K562 (cell line): ENCODE data around the gene CACNA1C. TPM values are rescaled to one million over a fixed set of nuclear protein-coding genes. Genes with fewer than 3 reads are reported as not detected.

Source experiments
- ATAC-seq: fragments of 200-7000 bp; cut with Tn5 transposase; 3 replicates; pipeline ENCODE4 v1.9.1; 2020; ENCODE audit warnings: moderate library complexity
- BruUV-seq: library from RNA; stranded (reverse); fragments of 400-500 nt; replicated peaks from 2 replicates; lab custom pipeline; 2021; lab: Mats Ljungman, UMichigan
- CTCF ChIA-PET: fragments of 300-600 bp; formaldehyde crosslinking; extraction: SDS; loops from one replicate; lab custom pipeline; 2021; ENCODE audit warnings: low intra/inter-chr PET ratio; lab: Yijun Ruan, JAX
- POLR2A ChIA-PET: fragments of 300-600, 350-650 bp; sonication (Branson Sonifier 250); formaldehyde crosslinking; extraction: SDS; loops from one replicate; lab custom pipeline; 2021; ENCODE audit warnings: antibody characterized with exemption, inconsistent platforms; lab: Yijun Ruan, JAX
- DNase-seq, 4 experiments: peaks; one replicate each; pipeline versions ENCODE4 v3.0.0 to v3.0.0-alpha.2; 2011 to 2018; ENCODE audit warnings: low spot score in 3 of 4, mixed read lengths in 3 of 4; ENCODE audit errors: extremely low read depth in 1 of 4
- FAIRE-seq: peaks from 2 replicates; lab custom pipeline; 2011; peaks lifted over from hg19 to GRCh38; lab: Jason Lieb, UNC
- H2AFZ ChIP-seq: 2 replicates; pipeline ENCODE4 v1.6.0; 2011; ENCODE audit warnings: low read depth, low read length, control low read depth, inconsistent platforms
- H3K27ac ChIP-seq: fragments of 200-600 bp; 3 replicates; pipeline ENCODE4 v1.8.0; 2011; ENCODE audit warnings: low read depth, mild to moderate bottlenecking, control low read depth, inconsistent platforms, low read length, moderate library complexity, mixed read lengths; ENCODE audit errors: extremely low read depth
- H3K27me3 ChIP-seq, 2 experiments: fragments of 300-600 bp in 1 of 2; 2 replicates in 1 of 2; 3 replicates in 1 of 2; pipeline versions ENCODE4 v1.6.0 to v1.8.0; 2011; ENCODE audit warnings: inconsistent platforms in 2 of 2, low read length in 2 of 2, mild to moderate bottlenecking in 1 of 2, mixed read lengths in 1 of 2, moderate library complexity in 1 of 2; ENCODE audit not compliant: control insufficient read depth in 2 of 2, insufficient read depth in 2 of 2
- H3K36me3 ChIP-seq: fragments of 300-600 bp; 3 replicates; pipeline ENCODE4 v1.8.0; 2011; ENCODE audit warnings: mild to moderate bottlenecking, low read length, inconsistent platforms; ENCODE audit not compliant: control insufficient read depth, insufficient read depth
- H3K4me1 ChIP-seq, 2 experiments: fragments of 200-600 bp in 1 of 2; replicated peaks in 1 of 2; 2 replicates in 1 of 2; 3 replicates in 1 of 2; pipeline versions ENCODE4 v1.5.1 to v1.8.0; 2011; ENCODE audit warnings: inconsistent platforms in 2 of 2, low read length in 2 of 2, mild to moderate bottlenecking in 1 of 2, mixed read lengths in 1 of 2, moderate library complexity in 1 of 2; ENCODE audit not compliant: control insufficient read depth in 2 of 2, insufficient read depth in 2 of 2
- H3K4me2 ChIP-seq: 2 replicates; pipeline ENCODE4 v1.6.1; 2011; ENCODE audit warnings: low read length, control low read depth, inconsistent platforms, mixed read lengths; ENCODE audit not compliant: insufficient read depth
- H3K4me3 ChIP-seq: fragments of 200-600 bp; sonication (generic), shearing (Covaris generic); 2 replicates; pipeline ENCODE4 v1.5.1; 2016; ENCODE audit warnings: control low read depth, inconsistent platforms
- H3K79me2 ChIP-seq: fragments of 200-600 bp; 3 replicates; pipeline ENCODE4 v1.8.0; 2011; ENCODE audit warnings: low read length, inconsistent platforms; ENCODE audit not compliant: control insufficient read depth, insufficient read depth
- H3K9ac ChIP-seq, 2 experiments: 2 replicates each; pipeline versions ENCODE4 v1.6.0 to v1.6.1; 2011; ENCODE audit warnings: low read depth in 2 of 2, low read length in 2 of 2, control low read depth in 1 of 2, inconsistent platforms in 1 of 2, mild to moderate bottlenecking in 1 of 2, mixed read lengths in 1 of 2; ENCODE audit not compliant: insufficient read depth in 1 of 2
- H3K9me1 ChIP-seq: one replicate; pipeline ENCODE4 v1.6.0; 2011; ENCODE audit warnings: inconsistent platforms, mild to moderate bottlenecking, low read length, moderate library complexity; ENCODE audit not compliant: control insufficient read depth, insufficient read depth
- H3K9me3 ChIP-seq: replicated peaks from 2 replicates; pipeline ENCODE4 v1.5.1; 2011; ENCODE audit warnings: low read depth, low read length, inconsistent platforms; ENCODE audit not compliant: control insufficient read depth, insufficient read depth
- H4K20me1 ChIP-seq: replicated peaks from 2 replicates; pipeline ENCODE4 v1.6.1; 2011; ENCODE audit warnings: low read length, inconsistent platforms, mixed read lengths; ENCODE audit not compliant: control insufficient read depth, insufficient read depth
- AFF4 ChIP-seq: sonication (generic); formaldehyde crosslinking; IDR thresholded peaks from 2 replicates; pipeline ENCODE4 v1.8.0; 2023; ENCODE audit warnings: mild to moderate bottlenecking, missing genetic modification reagents
- ATF6 ChIP-seq: sonication (generic); formaldehyde crosslinking; IDR thresholded peaks from 2 replicates; pipeline ENCODE4 v1.4.0; 2020; ENCODE audit warnings: mild to moderate bottlenecking, missing genetic modification reagents
- CEBPG ChIP-seq, 3 experiments: fragments of 200-800 bp in 1 of 3; sonication (Bioruptor generic) in 1 of 3; sonication (generic) in 1 of 3; formaldehyde crosslinking in 1 of 3; IDR thresholded peaks in 2 of 3; conservative IDR thresholded peaks in 1 of 3; 2 replicates each; pipeline versions ENCODE4 v1.6.1 to v1.8.0; 2016 to 2022; ENCODE audit warnings: missing compliant biosample characterization in 2 of 3, missing genetic modification characterization in 2 of 3, mild to moderate bottlenecking in 1 of 3, missing genetic modification reagents in 1 of 3
- ID3 ChIP-seq, 2 experiments: fragments of 250-450 bp in 1 of 2; fragments of 450-650 bp in 1 of 2; sonication (Bioruptor Pico) in 1 of 2; IDR thresholded peaks; 2 replicates each; pipeline versions ENCODE4 v1.6.1 to v1.8.0; 2016 to 2021; ENCODE audit warnings: mild to moderate bottlenecking in 2 of 2, moderate library complexity in 2 of 2, missing compliant biosample characterization in 1 of 2, missing genetic modification characterization in 1 of 2
- IRF2 ChIP-seq: sonication (generic); formaldehyde crosslinking; IDR thresholded peaks from 2 replicates; pipeline ENCODE4 v1.8.1; 2022; ENCODE audit warnings: mild to moderate bottlenecking, missing genetic modification reagents
- SNAPC5 ChIP-seq: fragments of 250-450 bp; sonication (Bioruptor Pico); IDR thresholded peaks from 2 replicates; pipeline ENCODE4 v1.8.0; 2021; ENCODE audit warnings: moderate library complexity, mild to moderate bottlenecking, inconsistent platforms
- YY1 ChIP-seq, 3 experiments: IDR thresholded peaks; 2 replicates each; pipeline ENCODE4 v1.6.1; 2011; ENCODE audit warnings: low read length in 2 of 3, mild to moderate bottlenecking in 2 of 3, moderate library complexity in 2 of 3, borderline replicate concordance in 1 of 3, control low read depth in 1 of 3, low read depth in 1 of 3; ENCODE audit not compliant: insufficient read depth in 3 of 3, insufficient replicate concordance in 2 of 3, control insufficient read depth in 1 of 3, insufficient read length in 1 of 3; ENCODE audit errors: extremely low read depth in 1 of 3
- ZFP36 ChIP-seq: fragments of 150-350 bp; IDR thresholded peaks from 2 replicates; pipeline ENCODE4 v1.6.1; 2018; ENCODE audit warnings: low read length, low read depth; ENCODE audit not compliant: partially characterized antibody
- ZFP91 ChIP-seq: sonication (generic); formaldehyde crosslinking; IDR thresholded peaks from 2 replicates; pipeline ENCODE4 v1.8.0; 2022; ENCODE audit warnings: mild to moderate bottlenecking, missing genetic modification reagents
- ZNF212 ChIP-seq: fragments of 450-650 bp; formaldehyde crosslinking; IDR thresholded peaks from 2 replicates; pipeline ENCODE4 v1.4.0; 2020; ENCODE audit warnings: mild to moderate bottlenecking
- WGBS: fragments of 100-300 bp; shearing (Covaris generic); methylation state at CpG from one replicate; pipeline ENCODE4 v1.1.6; 2016; ENCODE audit warnings: low coverage, mixed read lengths; ENCODE audit not compliant: insufficient coverage; ENCODE audit errors: missing lambda C conversion rate; 5-methylcytosine and 5-hydroxymethylcytosine counted together
- in situ Hi-C: fragments of 300-500 bp; cut with MboI; formaldehyde crosslinking; loops from 4 replicates; pipeline ENCODE4 v1.15.0; 2018; ENCODE audit warnings: inconsistent platforms, mixed read lengths
- intact Hi-C: fragments of 100-400 bp; cut with micrococcal nuclease; formaldehyde crosslinking; loops from 2 replicates; pipeline ENCODE4 v1.14.2; 2022
- polyA plus RNA-seq, 8 experiments: library from polyadenylated mRNA; depleted of rRNA in 4 of 8; stranded (reverse) in 5 of 8; unstranded in 3 of 8; fragments of >200 nt; fragmentation: Nextera tagmentation in 2 of 8; fragmentation: Illumina TruSeq in 1 of 8; extraction: Ambion mirVana in 2 of 8; extraction: Trizol in 1 of 8; gene quantifications; 2 replicates each; pipeline versions ENCODE4 v1.2.1 to v1.2.3, GENCODE V29; 2011 to 2014; ENCODE audit warnings: inconsistent platforms in 1 of 8, missing spikeins in 1 of 8
- total RNA-seq, 7 experiments: library from RNA; depleted of rRNA in 6 of 7; stranded (reverse); fragments of >200 nt in 6 of 7; fragmentation: Illumina TruSeq in 2 of 7; extraction: Trizol in 2 of 7; gene quantifications; 2 replicates each; pipeline versions ENCODE4 v1.2.1 to v1.2.3, GENCODE V29; 2011 to 2021; ENCODE audit warnings: low replicate concordance in 1 of 7

CACNA1C gene
- total and polyA plus RNA-seq, 9 of the 15 experiments (the other 6 are each of a cell fraction or from before 2014, with no cell fraction given), result not detected

GRCh38 chr12:2389079-2389790 lies 336.4 kb downstream of the CACNA1C start:
- no peaks in the 10 kb centered on the region for H4K20me1 ChIP-seq
- POLR2A ChIA-PET, result no interaction called here
- H3K27me3 ChIP-seq, result peaks cover 0 to 14% of the 10 kb centered on the region in 2 experiments; a peak in 2 of 5 replicates
- no TSS peak for BruUV-seq
- no peak overlapping the region for H3K4me3 ChIP-seq
- no peaks in the 10 kb centered on the region for H3K9me1 ChIP-seq
- DNase-seq (no peak), ATAC-seq (no peak), FAIRE-seq (no peak)
- WGBS, result 0% methylated on average over 5 of the region's 5 CpGs
- H3K27ac ChIP-seq, result no peak overlapping the region
- in situ Hi-C loops, result no loop called here
- intact Hi-C loops, result no loop called here
- CTCF ChIA-PET, result no interaction called here
- no peak overlapping the region for H2AFZ ChIP-seq
- no peak overlapping the region for H3K9ac ChIP-seq
- no peaks in the 10 kb centered on the region for H3K36me3 ChIP-seq
- H3K79me2 ChIP-seq, result no peaks in the 10 kb centered on the region
- no peaks in the 10 kb centered on the region for H3K9me3 ChIP-seq
- no peak overlapping the region for H3K4me2 ChIP-seq
- no peaks in the 10 kb centered on the region for H3K4me1 ChIP-seq
- TF ChIP-seq CEBPG (CRISPR knock-in tag; IDR thresholded peaks at IDR 0.05) (no peak), CEBPG (tag; conservative IDR thresholded peaks at IDR 0.05 in 1 of 2, IDR thresholded peaks at IDR 0.05 in 1 of 2) (no peak), ATF6 (CRISPR knock-in tag) (no peak), YY1 (IDR thresholded peaks at IDR 0.05; ENCODE audit: borderline replicate concordance in 1 of 3, control insufficient read depth in 1 of 3, extremely low read depth in 1 of 3, insufficient read depth in 3 of 3, insufficient read length in 1 of 3, insufficient replicate concordance in 2 of 3, low read depth in 1 of 3, low read length in 2 of 3) (no peak), ID3 (CRISPR knock-in tag; IDR thresholded peaks at IDR 0.05) (no peak), ID3 (tag; IDR thresholded peaks at IDR 0.05) (no peak), ZFP36 (no peak), ZNF212 (CRISPR knock-in tag) (no peak), IRF2 (CRISPR knock-in tag) (no peak), AFF4 (no peak), SNAPC5 (CRISPR knock-in tag) (no peak), ZFP91 (no peak)
